Measurements from ENCODE around the gene GMDS. TPM values are rescaled to one million over a fixed set of nuclear protein-coding genes. Genes with fewer than 3 reads are reported as not detected.

The GMDS gene
- total and polyA plus RNA-seq, 2 experiments from 2014 or later, result 3.0 to 12.6 TPM

- Histone ChIP-seq H3K4me1 (ENCODE audit: insufficient read depth) (no peaks in the 10 kb centered on the region), H3K4me3 (no peak overlapping the region), H3K27me3 (replicated peaks; ENCODE audit: insufficient read depth) (no peaks in the 10 kb centered on the region), H3K79me2 (ENCODE audit: insufficient read depth) (no peaks in the 10 kb centered on the region), H3K36me3 (ENCODE audit: low read depth) (no peaks in the 10 kb centered on the region), H3K9me3 (ENCODE audit: low read depth) (no peaks in the 10 kb centered on the region), H2AFZ (no peak overlapping the region), H3F3A (ENCODE audit: insufficient read depth) (no peaks in the 10 kb centered on the region), H4K20me1 (ENCODE audit: insufficient read depth) (no peaks in the 10 kb centered on the region), H3K4me2 (ENCODE audit: unreplicated experiment) (no peak overlapping the region), H3K9ac (no peak overlapping the region), H3K27ac (no peak overlapping the region), H3K9me2 (ENCODE audit: insufficient read depth) (no peaks in the 10 kb centered on the region)
- no peak for TF ChIP-seq EZH2phosphoT487 (IDR thresholded peaks at IDR 0.05; ENCODE audit: insufficient read depth, low read depth)
- no peak for TF ChIP-seq EZH2 (IDR thresholded peaks at IDR 0.05; ENCODE audit: insufficient read depth, poor library complexity, severe bottlenecking)
- 97 to 99% methylated on average over 2 of the region's 2 CpGs for WGBS, 2 experiments (ENCODE audit: low coverage in 1 of 2, low lambda C conversion rate in 2 of 2, missing lambda C conversion rate in 2 of 2)
- no peak for DNase-seq
- in situ Hi-C loops (cut with MboI), result no loop called here
Measured at GRCh38 chr6:1739680-1740079, 505.7 kb downstream of the GMDS start.

DNA sequence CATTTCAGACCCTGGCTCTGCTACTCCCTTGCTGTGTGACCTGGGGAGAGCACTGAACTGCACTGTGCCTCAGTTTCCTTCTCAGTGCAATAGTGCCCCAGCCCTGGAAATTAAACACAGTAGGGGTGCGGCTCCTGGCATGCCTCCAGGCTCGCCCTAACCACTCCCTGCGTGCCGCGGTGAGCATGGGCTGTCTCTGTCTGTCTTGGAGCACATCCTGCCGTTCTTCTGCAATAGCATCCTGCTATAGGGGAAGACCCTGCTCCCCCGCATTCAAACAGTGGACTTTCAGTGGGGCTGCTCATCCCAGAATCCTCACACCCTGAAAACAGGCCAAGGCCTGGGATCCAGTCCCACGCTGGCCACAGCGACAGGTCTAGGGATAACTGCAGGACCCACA lies 506.2 kb downstream of the GMDS start:
- TF ChIP-seq EZH2 (IDR thresholded peaks at IDR 0.05; ENCODE audit: insufficient read depth, poor library complexity, severe bottlenecking) (no peak), EZH2phosphoT487 (IDR thresholded peaks at IDR 0.05; ENCODE audit: insufficient read depth, low read depth) (no peak)
- no peaks in the 10 kb centered on the region for H3K36me3 ChIP-seq (ENCODE audit: low read depth)
- H3K9me2 ChIP-seq (ENCODE audit: insufficient read depth), result no peaks in the 10 kb centered on the region
- no peak overlapping the region for H3K4me2 ChIP-seq (ENCODE audit: unreplicated experiment)
- H3K4me1 ChIP-seq (ENCODE audit: insufficient read depth), result no peaks in the 10 kb centered on the region
- H3K4me3 ChIP-seq, result no peak overlapping the region
- no peaks in the 10 kb centered on the region for H3K79me2 ChIP-seq (ENCODE audit: insufficient read depth)
- no peak overlapping the region for H2AFZ ChIP-seq
- in situ Hi-C loops (cut with MboI), result no loop called here
- no peaks in the 10 kb centered on the region for H3F3A ChIP-seq (ENCODE audit: insufficient read depth)
- no peaks in the 10 kb centered on the region for H3K27me3 ChIP-seq (replicated peaks; ENCODE audit: insufficient read depth)
- H4K20me1 ChIP-seq (ENCODE audit: insufficient read depth), result no peaks in the 10 kb centered on the region
- DNase-seq, result no peak
- H3K9ac ChIP-seq, result no peak overlapping the region
- H3K9me3 ChIP-seq (ENCODE audit: low read depth), result no peaks in the 10 kb centered on the region
- WGBS, 2 experiments (ENCODE audit: low coverage in 1 of 2, low lambda C conversion rate in 2 of 2, missing lambda C conversion rate in 2 of 2), result 90 to 94% methylated on average over 9 of the region's 9 CpGs
- H3K27ac ChIP-seq, result no peak overlapping the region

DNA sequence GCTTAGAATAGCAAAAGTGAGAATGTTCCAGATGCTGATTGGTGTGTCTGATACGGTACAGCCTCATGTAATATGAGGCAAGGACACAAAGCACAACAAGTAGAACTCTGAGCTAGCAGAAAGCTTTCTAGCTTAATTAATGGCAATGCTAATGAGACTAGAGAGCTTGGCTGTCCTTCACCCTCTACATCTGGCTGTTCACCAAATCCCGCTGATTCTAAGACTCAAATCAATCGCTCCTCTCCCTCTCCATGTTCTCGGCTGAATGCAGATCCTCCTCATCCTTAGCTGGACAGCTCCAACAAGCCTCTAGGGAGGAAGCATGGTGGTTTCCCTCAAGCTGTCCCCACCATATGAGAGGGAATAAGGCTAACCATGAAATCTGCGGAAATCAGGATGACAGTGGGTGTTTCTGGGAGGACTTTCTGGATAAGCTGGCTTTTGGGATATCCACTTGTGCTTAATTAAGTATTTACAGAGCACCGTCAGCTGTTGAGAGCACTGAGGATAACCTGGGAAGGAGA lies 506.8 kb downstream of the GMDS start:
- in situ Hi-C loops (cut with MboI), result no loop called here
- Histone ChIP-seq H3K27ac (no peak overlapping the region), H3K4me3 (no peak overlapping the region), H2AFZ (no peak overlapping the region), H3K4me1 (ENCODE audit: insufficient read depth) (no peaks in the 10 kb centered on the region), H3K9me2 (ENCODE audit: insufficient read depth) (no peaks in the 10 kb centered on the region), H3K9ac (no peak overlapping the region), H3K36me3 (ENCODE audit: low read depth) (no peaks in the 10 kb centered on the region), H3K27me3 (replicated peaks; ENCODE audit: insufficient read depth) (no peaks in the 10 kb centered on the region), H3K4me2 (ENCODE audit: unreplicated experiment) (no peak overlapping the region), H3K79me2 (ENCODE audit: insufficient read depth) (no peaks in the 10 kb centered on the region), H4K20me1 (ENCODE audit: insufficient read depth) (no peaks in the 10 kb centered on the region), H3K9me3 (ENCODE audit: low read depth) (no peaks in the 10 kb centered on the region), H3F3A (ENCODE audit: insufficient read depth) (no peaks in the 10 kb centered on the region)
- DNase-seq, result no peak
- 64 to 72% methylated on average over 6 of the region's 6 CpGs for WGBS, 2 experiments (ENCODE audit: low coverage in 1 of 2, low lambda C conversion rate in 2 of 2, missing lambda C conversion rate in 2 of 2)
- TF ChIP-seq EZH2phosphoT487 (IDR thresholded peaks at IDR 0.05; ENCODE audit: insufficient read depth, low read depth) (no peak), EZH2 (IDR thresholded peaks at IDR 0.05; ENCODE audit: insufficient read depth, poor library complexity, severe bottlenecking) (no peak)

DNA sequence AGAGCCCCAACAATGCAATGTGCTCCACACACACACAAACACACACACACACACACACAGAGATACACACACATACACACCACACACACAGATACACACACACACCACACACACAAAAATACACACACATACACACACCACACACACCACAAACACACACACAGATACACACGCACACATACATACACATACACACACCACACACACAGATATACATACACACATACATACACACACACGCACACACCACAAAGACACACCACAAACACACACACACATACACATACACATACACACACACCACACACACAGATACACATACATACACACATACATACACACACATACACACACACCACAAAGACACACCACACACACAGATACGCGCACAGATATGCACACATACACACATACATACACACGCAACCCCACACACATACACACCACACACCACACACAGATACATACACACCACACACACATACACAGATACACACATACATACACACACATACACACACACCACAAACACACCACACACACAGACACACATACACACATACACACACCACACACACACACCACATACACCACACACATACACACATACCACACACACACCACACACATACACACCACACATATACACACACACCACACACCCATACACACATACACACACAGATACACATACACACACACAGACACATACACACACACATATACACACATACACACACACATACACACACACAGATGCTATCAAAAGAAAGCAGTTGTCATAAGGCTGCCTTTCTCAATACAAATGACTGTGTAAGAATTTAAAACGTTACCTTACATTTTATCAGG lies 507.7 kb downstream of the GMDS start:
- Histone ChIP-seq H3K27me3 (replicated peaks; ENCODE audit: insufficient read depth) (no peaks in the 10 kb centered on the region), H3K9me3 (ENCODE audit: low read depth) (no peaks in the 10 kb centered on the region), H3F3A (ENCODE audit: insufficient read depth) (no peaks in the 10 kb centered on the region), H3K4me2 (ENCODE audit: unreplicated experiment) (no peak overlapping the region), H3K9me2 (ENCODE audit: insufficient read depth) (no peaks in the 10 kb centered on the region), H3K36me3 (ENCODE audit: low read depth) (no peaks in the 10 kb centered on the region), H3K9ac (no peak overlapping the region), H3K27ac (no peak overlapping the region), H3K4me1 (ENCODE audit: insufficient read depth) (no peaks in the 10 kb centered on the region), H4K20me1 (ENCODE audit: insufficient read depth) (no peaks in the 10 kb centered on the region), H2AFZ (no peak overlapping the region), H3K4me3 (no peak overlapping the region), H3K79me2 (ENCODE audit: insufficient read depth) (no peaks in the 10 kb centered on the region)
- in situ Hi-C loops (cut with MboI), result no loop called here
- no peak for TF ChIP-seq EZH2phosphoT487 (IDR thresholded peaks at IDR 0.05; ENCODE audit: insufficient read depth, low read depth)
- TF ChIP-seq EZH2 (IDR thresholded peaks at IDR 0.05; ENCODE audit: insufficient read depth, poor library complexity, severe bottlenecking), result no peak
- 87 to 93% methylated on average over 3 to 6 of the region's 6 CpGs for WGBS, 2 experiments (ENCODE audit: low coverage in 1 of 2, low lambda C conversion rate in 2 of 2, missing lambda C conversion rate in 2 of 2)
- no peak for DNase-seq
